GM19395 (cell line): Measurements from ENCODE around the gene DNAI7.
A peak's percentile ranks its signal among the peaks of the same experiment; 100 is the strongest.

Source experiments
- ATAC-seq: cut with Tn5 transposase; IDR thresholded peaks from one replicate; pipeline ENCODE4 v1.9.1; 2021; ENCODE audit warnings: mild to moderate bottlenecking, moderate library complexity; ENCODE audit not compliant: unreplicated experiment

The DNAI7 gene

DNA sequence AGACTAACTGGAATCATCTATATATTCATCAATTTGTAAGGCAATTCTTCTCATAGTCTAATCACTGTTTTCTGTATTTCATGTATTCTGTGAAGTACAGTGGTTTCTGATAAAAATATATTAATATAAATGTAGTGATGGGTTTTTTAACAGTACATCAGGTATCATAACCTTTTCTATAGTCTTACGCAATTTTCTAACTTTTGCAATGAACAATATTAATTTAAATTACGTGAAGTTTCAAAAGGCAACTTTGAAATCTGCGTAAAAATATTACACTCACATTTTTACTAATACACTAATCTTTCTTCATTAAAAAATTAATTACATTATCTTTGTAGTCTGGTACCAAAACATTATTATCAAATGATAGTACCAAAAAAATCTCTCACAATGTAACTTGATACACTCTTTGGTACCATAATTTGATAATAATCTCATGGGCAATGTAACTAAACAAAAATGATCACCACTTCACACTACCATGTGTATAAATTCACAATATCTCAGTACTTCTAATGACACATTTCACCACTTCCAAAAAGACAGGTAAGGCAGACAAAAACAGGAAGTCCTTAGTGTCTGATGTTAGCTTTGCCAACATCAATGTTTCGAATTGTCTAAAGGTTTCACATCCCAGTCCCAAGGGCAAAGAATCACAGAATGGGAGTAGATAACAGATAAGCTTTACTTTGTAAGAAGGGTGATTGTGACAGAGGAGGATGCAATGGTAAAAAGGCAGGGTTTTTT, 8.7 kb downstream of the DNAI7 start:
- peak; percentile 56 for ATAC-seq

GRCh38 chr12:25184132-25184531, 10.8 kb downstream of the DNAI7 start:
- no peak for ATAC-seq

GRCh38 chr12:25182765-25183164, 12.2 kb downstream of the DNAI7 start:
- ATAC-seq = no peak

- ATAC-seq = no peak
Measured at GRCh38 chr12:25162866-25163265, 32.1 kb downstream of the DNAI7 start.

- ATAC-seq = no peak
Measured at GRCh38 chr12:25156061-25156460, 38.9 kb downstream of the DNAI7 start.

DNA sequence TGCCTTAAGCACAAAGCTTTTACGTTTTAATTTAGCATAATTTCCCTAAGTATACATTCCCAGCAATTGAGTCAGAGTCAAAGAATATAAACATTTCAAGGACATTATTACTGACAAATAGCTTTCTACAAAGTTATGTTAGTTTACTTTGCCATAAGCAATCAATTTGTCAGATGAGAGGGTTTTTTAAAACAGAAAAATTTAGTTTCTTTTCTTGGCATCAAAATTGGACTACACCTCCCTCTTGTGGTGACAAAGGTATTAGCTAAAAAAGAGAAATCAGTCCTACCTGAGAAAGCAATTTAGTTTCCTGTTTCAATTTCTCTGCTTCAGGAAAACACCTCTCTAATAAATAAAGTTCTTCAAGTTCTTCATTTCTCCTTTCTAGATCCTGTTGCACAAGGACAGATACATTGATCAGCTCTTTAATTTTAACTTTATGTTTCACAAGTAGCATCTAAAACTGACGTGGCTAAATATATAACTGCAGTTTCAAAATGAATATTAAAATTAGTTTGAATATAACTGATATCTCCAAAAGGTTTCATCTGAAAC, 39.9 kb downstream of the DNAI7 start:
- ATAC-seq = peak; percentile 59

- ATAC-seq = no peak
Measured at GRCh38 chr12:25152055-25152454, 42.9 kb downstream of the DNAI7 start.

- ATAC-seq = no peak
Measured at GRCh38 chr12:25151476-25151875, 43.5 kb downstream of the DNAI7 start.

GRCh38 chr12:25146686-25147085, 48.3 kb downstream of the DNAI7 start:
- ATAC-seq = no peak

- ATAC-seq = no peak
Measured at GRCh38 chr12:25135531-25136154, 59.3 kb downstream of the DNAI7 start.

GRCh38 chr12:25131270-25131669, 63.7 kb downstream of the DNAI7 start:
- no peak for ATAC-seq

GRCh38 chr12:25130741-25131188, 64.2 kb downstream of the DNAI7 start:
- ATAC-seq = no peak

GRCh38 chr12:25126746-25127145, 68.2 kb downstream of the DNAI7 start:
- no peak for ATAC-seq

DNA sequence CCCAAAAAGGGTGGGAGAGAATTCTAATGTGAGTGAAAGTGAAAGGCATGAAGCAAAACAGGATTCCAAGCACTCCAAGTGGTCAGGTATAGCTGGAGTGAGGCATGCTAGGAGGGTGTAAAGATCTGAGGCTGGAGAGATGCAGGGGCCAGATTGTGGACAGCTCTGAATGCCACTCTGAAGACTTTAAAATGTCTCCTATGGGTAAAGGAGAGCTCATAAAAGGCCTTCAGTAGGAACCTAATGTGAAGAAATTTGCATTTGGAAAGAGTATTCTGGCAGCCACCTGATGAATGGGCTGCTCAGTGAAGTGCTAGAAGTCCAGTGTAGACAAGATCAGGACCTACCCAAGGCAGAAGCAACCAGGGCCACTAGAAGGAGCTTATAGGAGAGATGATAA, 68.9 kb downstream of the DNAI7 start:
- no peak for ATAC-seq

DNA sequence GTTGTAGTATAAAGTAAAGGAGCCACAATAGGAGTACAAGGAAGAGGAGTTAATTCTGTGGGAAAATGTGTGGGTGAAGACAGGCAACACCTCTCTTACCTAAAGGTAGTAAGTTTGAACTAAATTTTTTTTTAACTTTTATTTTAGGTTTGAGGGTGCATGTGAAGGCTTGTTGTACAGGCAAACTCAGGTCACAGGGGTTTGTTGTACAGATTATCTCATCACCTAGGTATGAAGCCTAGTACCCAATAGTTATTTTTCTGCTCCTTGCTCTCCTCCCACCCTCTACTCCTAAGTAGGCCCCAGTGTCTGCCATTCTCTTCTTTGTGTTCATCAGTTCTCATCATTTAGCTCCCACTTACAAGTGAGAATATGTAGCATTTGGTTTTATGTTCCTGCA, 70.5 kb downstream of the DNAI7 start:
- no peak for ATAC-seq

- no peak for ATAC-seq
Measured at GRCh38 chr12:25123126-25123525, 71.8 kb downstream of the DNAI7 start.

DNA sequence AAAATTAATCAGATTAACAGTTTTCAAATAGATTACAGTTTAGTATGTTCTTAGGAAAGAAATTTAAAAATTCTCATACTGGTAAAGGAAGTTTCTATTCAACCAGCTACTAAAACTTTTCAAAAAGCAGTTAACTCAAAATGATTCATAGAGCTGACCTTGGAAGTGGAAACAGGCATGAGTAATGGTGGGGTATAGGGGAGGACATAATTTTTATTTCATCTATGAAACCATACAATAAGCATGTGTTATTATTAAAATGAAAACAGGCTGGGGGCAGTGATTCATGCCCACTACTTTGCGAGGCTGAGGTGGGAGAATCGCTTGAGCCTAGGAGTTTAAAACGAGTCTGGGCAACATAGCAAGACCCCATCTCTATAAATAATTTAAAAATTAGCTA, 73.0 kb downstream of the DNAI7 start:
- no peak for ATAC-seq

DNA sequence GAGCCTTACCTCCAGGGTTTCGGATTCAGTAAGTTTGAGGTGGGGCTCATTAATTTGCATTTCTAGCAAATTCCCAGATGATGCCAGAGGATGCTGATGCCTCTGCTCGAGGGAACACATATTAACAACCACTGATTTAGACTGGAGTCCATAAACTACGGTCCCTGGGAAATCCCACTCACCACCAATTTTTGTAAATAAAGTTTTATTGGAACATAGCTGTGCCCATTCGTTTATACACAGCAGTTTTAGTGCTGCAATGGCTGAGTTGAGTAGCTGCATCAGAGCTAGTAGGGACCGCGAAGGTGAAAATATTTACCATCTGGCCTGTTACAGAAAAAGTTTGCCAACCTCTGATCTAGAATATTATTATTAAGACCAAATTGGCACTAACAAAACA, 73.8 kb downstream of the DNAI7 start:
- ATAC-seq = no peak

DNA sequence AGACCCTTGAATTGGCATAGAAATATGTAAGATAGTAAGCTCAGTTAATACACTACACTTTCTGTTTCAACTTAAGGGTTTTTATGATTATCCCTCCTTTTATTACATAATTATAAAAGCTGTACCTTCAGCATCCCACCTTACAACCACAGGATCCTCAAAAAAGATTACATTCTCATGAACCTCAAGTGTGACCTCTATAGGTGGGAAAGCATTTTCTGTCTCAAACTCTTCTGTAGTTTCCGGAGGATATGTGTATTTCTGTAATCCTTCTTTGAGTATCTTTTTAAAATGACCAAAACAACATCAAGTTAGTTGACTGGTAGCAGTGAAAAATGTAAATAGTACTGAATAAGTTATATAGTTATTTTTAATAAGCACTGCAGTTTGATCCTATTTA, 75.9 kb downstream of the DNAI7 start:
- ATAC-seq = no peak

GRCh38 chr12:25115677-25116076, 79.3 kb downstream of the DNAI7 start:
- ATAC-seq = no peak

GRCh38 chr12:25113651-25114050, 81.3 kb downstream of the DNAI7 start:
- ATAC-seq = no peak

DNA sequence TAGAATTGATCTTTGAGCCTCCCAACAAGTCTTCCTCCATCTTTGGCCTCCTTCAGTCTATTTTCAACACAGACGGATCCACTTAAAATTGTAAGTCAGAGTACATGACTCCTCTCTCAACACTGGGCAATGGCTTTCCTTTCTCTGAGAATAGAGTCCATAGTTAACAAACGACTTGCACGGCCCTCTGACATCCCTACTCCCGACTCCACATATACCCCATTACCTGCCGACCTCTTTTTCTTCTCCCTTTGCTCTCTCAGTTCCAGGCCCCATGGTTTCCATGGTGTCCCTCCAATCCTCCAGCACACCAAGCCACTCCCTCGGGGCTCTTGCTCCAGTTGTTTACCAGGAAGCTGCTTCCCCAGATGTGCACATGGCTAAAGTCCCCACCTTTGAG, 84.7 kb downstream of the DNAI7 start:
- ATAC-seq = no peak
